ENCODE results near the gene CYP2J2. TPM values are rescaled to one million over a fixed set of nuclear protein-coding genes. Genes with fewer than 3 reads are reported as not detected.

Gene CYP2J2
- total and polyA plus RNA-seq, 2 donors (not counting 1 experiment from before 2014, with no cell fraction given), result 0.34 to 0.91 TPM

- H3K79me2 ChIP-seq (ENCODE audit: control insufficient read depth, insufficient read depth, low read length), result no peaks in the 10 kb centered on the region
- H3K27ac Mint-ChIP-seq, result no peak overlapping the region
- no peaks in the 10 kb centered on the region for H3K27me3 ChIP-seq (replicated peaks in 1 of 4; ENCODE audit: control extremely low read depth in 1 of 4, control insufficient read depth in 3 of 4, insufficient read depth in 4 of 4, low read length in 3 of 4)
- WGBS (ENCODE audit: insufficient coverage), result no CpG with 5 or more reads among the region's 1 CpG
- H3K4me3 Mint-ChIP-seq, result no peak overlapping the region
- no peak overlapping the region for H3K27ac ChIP-seq (ENCODE audit: low read length in 2 of 2)
- TF ChIP-seq EZH2 (IDR thresholded peaks at IDR 0.05; ENCODE audit: borderline replicate concordance, insufficient read depth, low read depth, low read length, poor library complexity, severe bottlenecking), result no peak
- no peak for TF ChIP-seq CTCF (IDR thresholded peaks at IDR 0.05)
- intact Hi-C loops (cut with micrococcal nuclease), result no loop called here
- H3K9me3 Mint-ChIP-seq (ENCODE audit: insufficient read depth), result no peaks in the 10 kb centered on the region
- no peak for DNase-seq
- ChIA-PET POLR2A (no interaction called here), CTCF (interaction anchor here (1.4 to 2.9 kb wide), 4 partner anchors 8 to 45 kb away, joined by 3 to 30 read pairs (median 5); no protein-coding TSS in a partner anchor)
- peaks cover 4% of the 10 kb centered on the region for H3K4me1 Mint-ChIP-seq
- no peak overlapping the region for H2AFZ ChIP-seq (ENCODE audit: insufficient read depth, low read depth, low read length, poor library complexity, severe bottlenecking)
- H4K20me1 ChIP-seq (ENCODE audit: control insufficient read depth, insufficient read depth, low read length, poor library complexity, severe bottlenecking), result no peaks in the 10 kb centered on the region
- no peak for ATAC-seq (ENCODE audit: low read depth)
- peaks cover 4% of the 10 kb centered on the region for H3K27me3 Mint-ChIP-seq
- H3K9me3 ChIP-seq (ENCODE audit: control extremely low read depth in 1 of 3, control insufficient read depth in 2 of 3, insufficient read depth in 1 of 3, low read length in 2 of 3), result no peaks in the 10 kb centered on the region
- no peak overlapping the region for H3K9ac ChIP-seq (ENCODE audit: low read length)
- no peak overlapping the region for H3K4me2 ChIP-seq (replicated peaks; ENCODE audit: low read depth, low read length, poor library complexity, severe bottlenecking)
- H3K4me1 ChIP-seq (ENCODE audit: control insufficient read depth in 2 of 2, insufficient read depth in 2 of 2, low read length in 2 of 2), result no peaks in the 10 kb centered on the region
- H3K36me3 ChIP-seq (replicated peaks in 1 of 2; ENCODE audit: control extremely low read depth in 1 of 2, control insufficient read depth in 1 of 2, extremely low read depth in 1 of 2, insufficient read depth in 2 of 2, low read length in 1 of 2), result no peaks in the 10 kb centered on the region
- no peak overlapping the region for H3K4me3 ChIP-seq (ENCODE audit: control extremely low read depth in 1 of 5, extremely low read depth in 1 of 5, insufficient read depth in 1 of 5, low read depth in 2 of 5, low read length in 4 of 5)
Measured at GRCh38 chr1:59901770-59902388, 24.7 kb downstream of the CYP2J2 start.

- Histone ChIP-seq H3K27ac (ENCODE audit: low read length in 2 of 2) (no peak overlapping the region), H2AFZ (ENCODE audit: insufficient read depth, low read depth, low read length, poor library complexity, severe bottlenecking) (no peak overlapping the region), H3K27me3 (replicated peaks in 1 of 4; ENCODE audit: control extremely low read depth in 1 of 4, control insufficient read depth in 3 of 4, insufficient read depth in 4 of 4, low read length in 3 of 4) (no peaks in the 10 kb centered on the region), H3K9me3 (ENCODE audit: control extremely low read depth in 1 of 3, control insufficient read depth in 2 of 3, insufficient read depth in 1 of 3, low read length in 2 of 3) (no peaks in the 10 kb centered on the region), H3K9ac (ENCODE audit: low read length) (no peak overlapping the region), H3K4me1 (ENCODE audit: control insufficient read depth in 2 of 2, insufficient read depth in 2 of 2, low read length in 2 of 2) (no peaks in the 10 kb centered on the region), H3K79me2 (ENCODE audit: control insufficient read depth, insufficient read depth, low read length) (no peaks in the 10 kb centered on the region), H3K4me2 (replicated peaks; ENCODE audit: low read depth, low read length, poor library complexity, severe bottlenecking) (no peak overlapping the region), H3K4me3 (ENCODE audit: control extremely low read depth in 1 of 5, extremely low read depth in 1 of 5, insufficient read depth in 1 of 5, low read depth in 2 of 5, low read length in 4 of 5) (no peak overlapping the region), H3K36me3 (replicated peaks in 1 of 2; ENCODE audit: control extremely low read depth in 1 of 2, control insufficient read depth in 1 of 2, extremely low read depth in 1 of 2, insufficient read depth in 2 of 2, low read length in 1 of 2) (no peaks in the 10 kb centered on the region), H4K20me1 (ENCODE audit: control insufficient read depth, insufficient read depth, low read length, poor library complexity, severe bottlenecking) (no peaks in the 10 kb centered on the region)
- Mint-ChIP-seq H3K27ac (no peak overlapping the region), H3K4me1 (peaks cover 4% of the 10 kb centered on the region), H3K27me3 (peaks cover 4% of the 10 kb centered on the region), H3K4me3 (no peak overlapping the region), H3K9me3 (ENCODE audit: insufficient read depth) (no peaks in the 10 kb centered on the region)
- intact Hi-C loops (cut with micrococcal nuclease), result no loop called here
- ATAC-seq (ENCODE audit: low read depth) (no peak), DNase-seq (no peak)
- TF ChIP-seq EZH2 (IDR thresholded peaks at IDR 0.05; ENCODE audit: borderline replicate concordance, insufficient read depth, low read depth, low read length, poor library complexity, severe bottlenecking) (no peak), CTCF (IDR thresholded peaks at IDR 0.05) (no peak)
- WGBS (ENCODE audit: insufficient coverage), result 100% methylated on average over 1 of the region's 2 CpGs
- ChIA-PET POLR2A (no interaction called here), CTCF (interaction anchor here (2.9 kb wide), 1 partner anchor 47 kb away, joined by 30 read pairs; no protein-coding TSS in a partner anchor)
Measured at GRCh38 chr1:59900640-59901039, 25.9 kb downstream of the CYP2J2 start.
